Astrocyte of the cerebellum (primary cell): ENCODE measurements around the gene FHL2.

Experiments
- DNase-seq: peaks from one replicate; pipeline ENCODE4 v3.0.0-alpha.2; 2011; ENCODE audit warnings: low read depth
- H3K4me3 ChIP-seq: 2 replicates; pipeline ENCODE4 v1.5.1; 2011; ENCODE audit warnings: mild to moderate bottlenecking, low read depth, low read length, moderate library complexity
- CTCF ChIP-seq: IDR thresholded peaks from 2 replicates; pipeline ENCODE4 v1.5.1; 2012; ENCODE audit warnings: low read length, low read depth, moderate library complexity, mild to moderate bottlenecking; ENCODE audit errors: missing control alignments
- in situ Hi-C: cut with HindIII; loops from 2 replicates; pipeline ENCODE4 v1.10.0; 2017; ENCODE audit warnings: low sequenced_read_pairs

The FHL2 gene

GRCh38 chr2:105315314-105315713 lies 83.5 kb downstream of the FHL2 start:
- no peak for DNase-seq
- in situ Hi-C loops, result no loop called here
- TF ChIP-seq CTCF, result no peak
- H3K4me3 ChIP-seq, result no peak overlapping the region

GRCh38 chr2:105313877-105314276 lies 85.0 kb downstream of the FHL2 start:
- DNase-seq, result no peak
- TF ChIP-seq CTCF, result no peak
- no peak overlapping the region for H3K4me3 ChIP-seq
- in situ Hi-C loops, result no loop called here
